Activated B cell treated with CpG ODN at 0.5 μM for 24 hours (primary cell): ENCODE measurements around the gene CCIN. TPM values are rescaled to one million over a fixed set of nuclear protein-coding genes. Genes with fewer than 3 reads are reported as not detected.

Experiments used
- ATAC-seq: fragments of 200-7000 bp; cut with Tn5 transposase; one replicate; pipeline ENCODE4 v1.10.0; 2021; ENCODE audit warnings: low read depth, mild to moderate bottlenecking, moderate library complexity
- CTCF ChIA-PET: fragments of 350-600 bp; sonication (Branson Sonifier 250); formaldehyde crosslinking; loops from one replicate; lab custom pipeline; 2021; ENCODE audit warnings: antibody characterized with exemption; lab: Charles Lee
- POLR2A ChIA-PET: fragments of 350-600 bp; sonication (Branson Sonifier 250); formaldehyde crosslinking; loops from one replicate; lab custom pipeline; 2021; ENCODE audit warnings: antibody characterized with exemption; lab: Charles Lee
- DNase-seq: peaks from one replicate; pipeline ENCODE4 v3.0.0; 2022
- H3K27ac Mint-ChIP-seq: one replicate; pipeline ENCODE4 v1.8.0; 2020; ENCODE audit warnings: mixed read lengths
- H3K27me3 Mint-ChIP-seq: one replicate; pipeline ENCODE4 v1.8.0; 2021; ENCODE audit warnings: mixed read lengths
- H3K36me3 Mint-ChIP-seq: one replicate; pipeline ENCODE4 v1.8.0; 2021; ENCODE audit warnings: low read depth, mixed read lengths
- H3K4me1 Mint-ChIP-seq: one replicate; pipeline ENCODE4 v1.8.0; 2021; ENCODE audit warnings: mixed read lengths
- H3K4me3 Mint-ChIP-seq: one replicate; pipeline ENCODE4 v1.8.0; 2020; ENCODE audit warnings: mild to moderate bottlenecking, mixed read lengths
- H3K9me3 Mint-ChIP-seq: one replicate; pipeline ENCODE4 v1.8.0; 2020; ENCODE audit warnings: mixed read lengths
- intact Hi-C: fragments of 100-400 bp; cut with micrococcal nuclease; formaldehyde crosslinking; loops from one replicate; pipeline ENCODE4 v1.15.1; 2024
- total RNA-seq: library from RNA; stranded (reverse); gene quantifications from 2 replicates; pipeline ENCODE4 v1.2.3, GENCODE V29; 2022
- TF ChIP-seq, protein P1 (sequence below): fragments of 200-600 bp; IDR thresholded peaks from one replicate; pipeline ENCODE4 v1.8.0; 2022; ENCODE audit warnings: antibody characterized with exemption, mild to moderate bottlenecking

Gene CCIN
- total RNA-seq, 1 donor from 2014 or later, result not detected

DNA sequence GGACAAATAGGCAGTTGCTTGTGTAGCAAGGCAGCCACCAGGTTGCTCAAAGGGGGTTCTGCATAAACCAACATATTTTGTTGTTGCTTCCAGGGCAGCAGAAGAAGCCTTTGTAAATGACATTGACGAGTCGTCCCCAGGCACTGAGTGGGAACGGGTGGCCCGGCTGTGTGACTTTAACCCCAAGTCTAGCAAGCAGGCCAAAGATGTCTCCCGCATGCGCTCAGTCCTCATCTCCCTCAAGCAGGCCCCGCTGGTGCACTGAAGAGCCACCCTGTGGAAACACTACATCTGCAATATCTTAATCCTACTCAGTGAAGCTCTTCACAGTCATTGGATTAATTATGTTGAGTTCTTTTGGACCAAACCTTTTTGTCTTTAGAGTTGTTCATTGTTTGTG lies 42.3 kb downstream of the CCIN start:
- TF ChIP-seq, protein P1, sequence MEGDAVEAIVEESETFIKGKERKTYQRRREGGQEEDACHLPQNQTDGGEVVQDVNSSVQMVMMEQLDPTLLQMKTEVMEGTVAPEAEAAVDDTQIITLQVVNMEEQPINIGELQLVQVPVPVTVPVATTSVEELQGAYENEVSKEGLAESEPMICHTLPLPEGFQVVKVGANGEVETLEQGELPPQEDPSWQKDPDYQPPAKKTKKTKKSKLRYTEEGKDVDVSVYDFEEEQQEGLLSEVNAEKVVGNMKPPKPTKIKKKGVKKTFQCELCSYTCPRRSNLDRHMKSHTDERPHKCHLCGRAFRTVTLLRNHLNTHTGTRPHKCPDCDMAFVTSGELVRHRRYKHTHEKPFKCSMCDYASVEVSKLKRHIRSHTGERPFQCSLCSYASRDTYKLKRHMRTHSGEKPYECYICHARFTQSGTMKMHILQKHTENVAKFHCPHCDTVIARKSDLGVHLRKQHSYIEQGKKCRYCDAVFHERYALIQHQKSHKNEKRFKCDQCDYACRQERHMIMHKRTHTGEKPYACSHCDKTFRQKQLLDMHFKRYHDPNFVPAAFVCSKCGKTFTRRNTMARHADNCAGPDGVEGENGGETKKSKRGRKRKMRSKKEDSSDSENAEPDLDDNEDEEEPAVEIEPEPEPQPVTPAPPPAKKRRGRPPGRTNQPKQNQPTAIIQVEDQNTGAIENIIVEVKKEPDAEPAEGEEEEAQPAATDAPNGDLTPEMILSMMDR, result no peak
- no peaks in the 10 kb centered on the region for H3K9me3 Mint-ChIP-seq
- H3K4me3 Mint-ChIP-seq, result no peak overlapping the region
- ATAC-seq (no peak), DNase-seq (no peak)
- H3K36me3 Mint-ChIP-seq, result peaks cover 91% of the 10 kb centered on the region
- no peak overlapping the region for H3K27ac Mint-ChIP-seq
- H3K27me3 Mint-ChIP-seq, result no peaks in the 10 kb centered on the region
- intact Hi-C loops, result no loop called here
- H3K4me1 Mint-ChIP-seq, result no peaks in the 10 kb centered on the region
- CTCF ChIA-PET, result no interaction called here
- POLR2A ChIA-PET, result no interaction called here

DNA sequence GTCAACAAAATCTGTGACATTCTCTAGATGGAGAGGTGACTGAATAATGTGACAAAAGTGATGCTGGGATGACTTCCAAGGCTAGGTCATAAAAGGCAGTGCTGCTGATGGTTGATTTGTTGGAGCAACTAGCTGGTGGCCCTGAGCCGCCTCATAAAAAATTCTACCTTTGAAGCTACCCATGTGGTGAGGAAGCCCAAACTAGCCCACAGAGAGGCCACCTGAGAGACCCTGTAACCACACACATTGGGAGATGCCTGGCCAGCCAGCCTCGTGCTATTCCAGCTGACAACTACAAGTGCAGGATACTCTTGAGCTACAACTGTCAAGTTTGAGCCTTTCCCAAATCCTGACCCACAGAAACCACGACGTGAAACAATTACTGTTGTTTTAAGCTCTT lies 44.2 kb downstream of the CCIN start:
- DNase-seq (no peak), ATAC-seq (no peak)
- ChIA-PET CTCF (interaction anchor here (1.2 kb wide), 1 partner anchor 9 kb away, joined by 4 read pairs; no protein-coding TSS in a partner anchor), POLR2A (interaction anchor here (1.2 kb wide), 1 partner anchor 23 kb away, joined by 3 read pairs; the partner anchor contains the start of gene CLTA)
- TF ChIP-seq, protein P1, result no peak
- peaks cover 90% of the 10 kb centered on the region for H3K36me3 Mint-ChIP-seq
- intact Hi-C loops, result no loop called here
- H3K4me1 Mint-ChIP-seq, result peaks cover 8% of the 10 kb centered on the region
- no peak overlapping the region for H3K27ac Mint-ChIP-seq
- no peaks in the 10 kb centered on the region for H3K27me3 Mint-ChIP-seq
- H3K9me3 Mint-ChIP-seq, result no peaks in the 10 kb centered on the region
- no peak overlapping the region for H3K4me3 Mint-ChIP-seq

DNA sequence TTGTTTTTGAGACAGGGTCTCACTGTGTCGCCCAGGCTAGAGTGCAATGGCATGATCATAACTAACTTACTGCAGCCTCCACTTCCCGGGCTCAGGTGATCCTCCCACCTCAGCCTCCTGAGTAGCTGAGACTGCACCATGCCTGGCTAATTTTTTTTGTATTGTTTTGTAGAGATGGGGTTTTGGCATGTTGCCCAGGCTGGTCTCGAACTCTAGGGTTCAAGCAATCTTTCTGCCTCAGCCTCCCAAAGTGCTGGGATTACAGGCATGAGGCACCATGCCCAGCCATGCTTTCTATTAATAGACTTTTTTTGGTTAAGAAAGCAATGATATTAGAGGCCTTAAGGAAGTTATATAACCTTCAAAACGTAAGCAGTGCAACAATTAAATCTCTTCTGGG lies 44.8 kb downstream of the CCIN start:
- H3K36me3 Mint-ChIP-seq, result peaks cover 90% of the 10 kb centered on the region
- H3K4me1 Mint-ChIP-seq, result peaks cover 8% of the 10 kb centered on the region
- POLR2A ChIA-PET, result no interaction called here
- no peak overlapping the region for H3K27ac Mint-ChIP-seq
- intact Hi-C loops, result loop anchor here (2.0 kb wide), 1 partner anchor 17 kb away; no protein-coding TSS in a partner anchor
- CTCF ChIA-PET, result no interaction called here
- no peak overlapping the region for H3K4me3 Mint-ChIP-seq
- TF ChIP-seq, protein P1, result no peak
- DNase-seq, result no peak
- no peaks in the 10 kb centered on the region for H3K27me3 Mint-ChIP-seq
- ATAC-seq, result no peak
- no peaks in the 10 kb centered on the region for H3K9me3 Mint-ChIP-seq

DNA sequence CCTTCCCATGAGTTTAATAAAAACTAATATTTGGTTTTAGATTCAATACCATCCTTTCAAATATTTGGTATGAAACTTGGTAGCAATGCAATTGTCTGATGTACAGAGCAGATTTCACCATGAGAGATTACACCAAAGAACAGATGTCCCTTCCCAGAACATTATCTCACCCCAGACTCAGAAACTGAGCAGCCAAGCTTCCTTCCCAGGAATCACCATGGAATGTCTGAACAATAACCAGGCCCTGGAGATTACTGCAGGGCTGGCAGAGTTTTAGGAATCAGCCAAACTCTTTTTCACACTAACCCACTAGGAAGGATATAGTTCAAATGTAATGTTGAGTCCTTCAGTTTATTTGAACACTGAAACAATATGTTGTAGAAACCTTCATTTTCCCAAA lies 45.4 kb downstream of the CCIN start:
- no peaks in the 10 kb centered on the region for H3K9me3 Mint-ChIP-seq
- H3K27ac Mint-ChIP-seq, result no peak overlapping the region
- peaks cover 90% of the 10 kb centered on the region for H3K36me3 Mint-ChIP-seq
- DNase-seq (no peak), ATAC-seq (no peak)
- CTCF ChIA-PET, result no interaction called here
- TF ChIP-seq, protein P1, result no peak
- peaks cover 8% of the 10 kb centered on the region for H3K4me1 Mint-ChIP-seq
- H3K4me3 Mint-ChIP-seq, result no peak overlapping the region
- POLR2A ChIA-PET, result no interaction called here
- intact Hi-C loops, result loop anchor here (2.0 kb wide), 1 partner anchor 16 kb away; no protein-coding TSS in a partner anchor
- H3K27me3 Mint-ChIP-seq, result no peaks in the 10 kb centered on the region

DNA sequence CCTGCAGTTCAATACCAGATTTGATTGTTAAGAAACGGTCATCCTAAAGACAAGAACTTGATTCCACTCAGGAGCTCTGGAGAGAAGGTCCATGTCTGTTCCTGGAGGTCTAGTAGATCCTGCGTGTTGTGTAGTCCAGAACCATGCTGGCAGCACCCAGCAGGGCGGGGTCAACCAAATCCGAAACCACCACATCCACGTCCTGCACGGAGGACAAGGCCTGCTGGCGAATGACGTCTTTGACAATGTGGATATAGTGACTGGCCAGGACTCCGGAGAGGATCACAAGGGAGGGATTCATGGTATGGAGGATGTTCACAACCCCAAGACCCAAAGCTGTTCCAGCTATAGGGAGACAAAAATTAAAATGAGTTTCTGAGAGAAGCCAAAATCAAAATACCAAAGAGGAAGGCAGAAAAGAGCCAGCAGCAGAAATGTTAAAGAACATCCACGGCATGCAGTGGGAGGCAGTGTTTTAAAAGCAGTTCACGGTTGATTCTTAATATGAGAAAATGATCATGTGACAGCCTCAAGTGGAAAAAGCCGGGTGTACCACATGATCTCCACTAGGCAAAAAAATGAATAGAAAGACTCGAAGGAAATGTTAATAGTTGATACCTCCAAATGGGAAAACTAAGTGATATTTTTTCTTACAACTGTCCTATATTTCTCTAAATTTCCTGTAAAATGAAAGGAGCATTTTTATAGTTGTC lies 48.2 kb downstream of the CCIN start:
- ATAC-seq (no peak), DNase-seq (no peak)
- Mint-ChIP-seq H3K9me3 (no peaks in the 10 kb centered on the region), H3K27me3 (no peaks in the 10 kb centered on the region), H3K27ac (peak overlapping the region; percentile 19), H3K36me3 (peaks cover 85% of the 10 kb centered on the region), H3K4me1 (peaks cover 8% of the 10 kb centered on the region), H3K4me3 (no peak overlapping the region)
- TF ChIP-seq, protein P1, result no peak
- intact Hi-C loops, result no loop called here
- ChIA-PET CTCF (no interaction called here), POLR2A (no interaction called here)
